Mesodermal cell (in vitro differentiated cells): ENCODE results near the gene IFT22.
"Not testable (repeated sequence)": the region's sequence is repeated elsewhere in the genome, so short reads cannot be mapped to it uniquely, and the experiment has no call there.

Experiments used
- H3K27ac ChIP-seq: 2 replicates; pipeline ENCODE4 v1.7.0; 2013; ENCODE audit warnings: mild to moderate bottlenecking, low read depth, low read length, moderate library complexity; ENCODE audit not compliant: severe bottlenecking
- H3K36me3 ChIP-seq: 2 replicates; pipeline ENCODE4 v1.7.1; 2013; ENCODE audit warnings: mild to moderate bottlenecking, low read length, moderate library complexity; ENCODE audit not compliant: control insufficient read depth, insufficient read depth
- H3K4me1 ChIP-seq: one replicate; pipeline ENCODE4 v1.7.1; 2013; ENCODE audit warnings: mild to moderate bottlenecking, low read length; ENCODE audit not compliant: insufficient read depth, control insufficient read depth, poor library complexity, severe bottlenecking
- H3K4me3 ChIP-seq: 2 replicates; pipeline ENCODE4 v1.7.0; 2013; ENCODE audit warnings: low read length, control low read depth, mild to moderate bottlenecking; ENCODE audit not compliant: insufficient read depth, poor library complexity, severe bottlenecking; ENCODE audit errors: extremely low read depth
- H3K9me3 ChIP-seq: 2 replicates; pipeline ENCODE4 v1.7.1; 2013; ENCODE audit warnings: mild to moderate bottlenecking, low read length, moderate library complexity; ENCODE audit not compliant: control insufficient read depth
- WGBS, 2 experiments: methylation state at CpG; one replicate each; pipeline ENCODE4 v1.1.5; 2013; ENCODE audit warnings: missing lambda C conversion rate in 2 of 2; ENCODE audit not compliant: insufficient coverage in 2 of 2; 5-methylcytosine and 5-hydroxymethylcytosine counted together

The IFT22 gene

DNA sequence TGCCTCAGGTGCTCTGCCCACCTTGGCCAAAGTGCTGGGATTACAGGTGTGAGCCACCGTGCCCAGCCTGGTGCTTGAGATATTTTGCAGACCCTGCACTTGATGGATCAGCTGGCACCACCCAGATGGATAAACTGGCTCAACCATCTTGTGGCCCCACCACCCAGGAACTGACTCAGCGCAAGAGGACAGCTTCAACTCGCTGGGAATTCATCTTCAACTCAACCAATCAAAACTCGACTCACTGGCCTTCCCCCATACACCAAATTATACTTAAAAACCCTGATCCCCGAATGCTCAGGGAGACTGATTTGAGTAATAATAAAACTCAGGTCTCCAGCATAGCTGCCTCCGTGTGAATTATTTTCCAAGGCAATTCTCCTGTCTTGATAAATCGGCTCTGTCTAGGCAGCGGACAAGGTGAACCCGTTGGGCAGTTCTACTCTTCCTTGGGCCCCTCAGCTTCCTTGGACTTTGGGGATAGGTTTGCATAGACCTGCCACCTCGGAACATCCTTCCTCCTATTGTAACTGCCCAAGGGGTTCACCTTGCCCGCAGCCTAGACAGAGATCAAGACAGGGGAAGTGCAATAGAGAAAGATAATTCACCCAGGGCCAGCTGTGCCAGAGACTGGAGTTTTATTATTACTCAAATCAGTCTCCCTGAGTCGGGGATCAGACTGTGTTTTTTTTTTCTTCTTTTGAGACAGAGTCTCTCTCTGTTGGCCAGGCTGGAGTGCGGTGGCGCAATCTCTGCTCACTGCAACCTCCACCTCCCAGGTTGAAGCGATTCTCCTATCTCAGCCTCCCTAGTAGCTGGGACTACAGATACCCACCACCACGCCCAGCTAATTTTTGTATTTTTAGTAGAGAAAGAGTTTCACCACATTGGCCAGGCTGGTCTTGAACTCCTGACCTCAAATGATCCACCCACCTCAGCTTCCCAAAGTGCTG lies 28.3 kb downstream of the IFT22 start:
- not testable (repeated sequence) for H3K9me3 ChIP-seq, H3K4me1 ChIP-seq, H3K4me3 ChIP-seq, H3K27ac ChIP-seq, H3K36me3 ChIP-seq
- 60 to 65% methylated on average over 10 to 11 of the region's 16 CpGs for WGBS, 2 experiments

DNA sequence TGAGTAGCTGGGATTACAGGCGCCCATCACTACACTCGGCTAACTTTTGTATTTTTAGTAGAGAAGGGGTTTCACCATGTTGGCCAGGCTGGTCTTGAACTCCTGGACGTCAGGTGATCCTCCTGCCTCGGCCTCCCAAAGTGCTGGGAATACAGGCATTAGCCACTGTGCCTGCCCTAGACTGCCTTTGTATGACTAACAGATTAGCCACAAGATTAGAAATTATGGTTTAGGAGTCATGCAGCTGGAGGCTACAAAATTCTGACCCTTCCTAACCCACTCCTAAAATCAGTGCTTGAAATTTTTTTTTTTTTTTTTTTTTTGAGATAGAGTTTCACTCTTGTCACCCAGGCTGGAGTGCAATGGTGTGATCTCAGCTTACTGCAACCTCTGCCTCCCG lies 29.0 kb downstream of the IFT22 start:
- H3K27ac ChIP-seq, H3K9me3 ChIP-seq, H3K4me3 ChIP-seq, H3K36me3 ChIP-seq, H3K4me1 ChIP-seq: not testable (repeated sequence)
- 77 to 92% methylated on average over 2 to 5 of the region's 5 CpGs for WGBS, 2 experiments

DNA sequence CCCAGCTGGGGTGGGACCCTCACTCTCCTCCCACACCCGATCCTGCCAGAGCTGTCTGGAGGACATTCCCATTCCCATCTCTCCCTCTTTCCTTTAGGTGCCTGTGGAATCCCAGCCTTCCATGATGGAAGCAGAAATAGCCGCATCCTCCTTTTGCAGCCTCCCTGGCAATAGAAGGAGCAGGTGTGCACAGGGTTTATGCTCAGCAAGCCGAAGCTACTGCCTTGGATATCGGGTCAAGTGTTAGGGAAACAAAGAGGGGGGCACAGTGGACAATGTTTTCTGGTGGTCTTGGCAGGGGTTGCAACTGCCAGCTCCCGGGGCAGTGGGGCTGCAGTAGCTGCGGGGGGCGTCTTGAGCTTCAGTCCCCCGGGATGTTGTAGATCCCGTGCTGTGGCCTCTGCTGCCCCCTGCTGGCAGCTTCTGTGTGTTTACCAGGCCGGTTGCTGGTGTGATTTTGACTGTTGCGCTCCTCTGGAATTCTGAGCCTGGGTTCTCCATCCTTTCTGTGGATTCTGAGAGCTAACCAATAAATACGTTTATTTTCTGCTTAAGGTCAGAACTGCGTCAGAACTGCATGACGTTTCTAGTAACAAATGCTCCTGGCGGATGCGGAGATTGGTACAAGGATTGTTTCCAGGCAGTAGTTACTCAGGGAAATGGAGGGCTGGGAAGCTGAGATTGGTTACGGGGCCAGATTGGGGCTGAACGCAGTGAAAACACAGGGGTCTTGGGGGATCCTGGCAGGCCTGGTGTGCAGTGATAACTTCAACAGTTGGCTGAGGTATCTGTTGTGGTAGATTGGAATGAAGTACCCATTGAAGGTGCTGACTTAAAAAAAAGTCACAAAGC lies 31.2 kb downstream of the IFT22 start:
- H3K27ac ChIP-seq, H3K36me3 ChIP-seq, H3K4me1 ChIP-seq, H3K4me3 ChIP-seq, H3K9me3 ChIP-seq: not testable (repeated sequence)
- 51% methylated on average over 11 to 12 of the region's 18 CpGs for WGBS, 2 experiments

DNA sequence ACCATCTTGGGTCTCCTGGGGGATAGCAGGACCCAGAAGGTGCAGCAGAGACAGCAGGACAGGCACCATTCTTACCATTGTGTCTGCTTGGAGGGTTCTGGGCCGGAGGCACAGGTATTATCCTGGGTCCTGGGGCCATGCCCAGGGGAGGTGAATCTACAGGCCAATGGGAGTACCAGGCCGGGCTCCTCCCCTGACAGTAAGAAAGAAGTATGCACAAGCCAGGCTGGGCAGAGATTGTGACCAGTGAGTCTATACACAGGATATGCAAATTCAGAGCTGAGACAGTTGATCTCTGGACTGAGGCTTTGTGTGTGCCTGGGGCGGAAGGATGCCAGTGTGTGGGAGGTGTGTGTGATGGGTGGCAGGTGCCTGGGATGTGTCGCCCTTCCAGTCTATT lies 31.9 kb downstream of the IFT22 start:
- not testable (repeated sequence) for H3K9me3 ChIP-seq, H3K4me1 ChIP-seq, H3K4me3 ChIP-seq, H3K27ac ChIP-seq, H3K36me3 ChIP-seq
- 67% methylated on average over 3 of the region's 4 CpGs; no CpG with 5 or more reads in 1 of the 2 experiments for WGBS, 2 experiments

DNA sequence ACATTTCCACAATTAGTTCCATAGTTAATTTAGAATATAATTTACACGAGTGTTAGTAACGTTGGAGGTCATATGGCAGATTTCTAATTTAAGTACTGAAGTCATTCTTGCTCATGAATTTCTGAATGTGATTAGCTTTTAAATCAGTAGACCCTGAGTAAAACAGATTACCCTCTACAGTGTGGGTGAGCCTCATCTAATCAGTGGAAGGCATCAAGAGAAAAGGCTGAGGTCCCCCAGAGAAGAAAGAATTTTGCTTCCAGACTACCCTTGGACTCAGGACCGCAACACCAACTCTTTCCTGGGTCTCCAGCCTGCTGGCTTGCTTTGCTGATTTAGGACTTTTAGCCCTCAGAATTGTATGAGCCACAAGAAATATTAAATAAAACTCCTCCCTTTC lies 33.2 kb downstream of the IFT22 start:
- H3K9me3 ChIP-seq, result no peaks in the 10 kb centered on the region
- no peak overlapping the region for H3K4me3 ChIP-seq
- H3K27ac ChIP-seq, result no peak overlapping the region
- 83% methylated on average over 1 of the region's 3 CpGs; no CpG with 5 or more reads in 1 of the 2 experiments for WGBS, 2 experiments
- no peaks in the 10 kb centered on the region for H3K36me3 ChIP-seq
- H3K4me1 ChIP-seq, result no peaks in the 10 kb centered on the region

DNA sequence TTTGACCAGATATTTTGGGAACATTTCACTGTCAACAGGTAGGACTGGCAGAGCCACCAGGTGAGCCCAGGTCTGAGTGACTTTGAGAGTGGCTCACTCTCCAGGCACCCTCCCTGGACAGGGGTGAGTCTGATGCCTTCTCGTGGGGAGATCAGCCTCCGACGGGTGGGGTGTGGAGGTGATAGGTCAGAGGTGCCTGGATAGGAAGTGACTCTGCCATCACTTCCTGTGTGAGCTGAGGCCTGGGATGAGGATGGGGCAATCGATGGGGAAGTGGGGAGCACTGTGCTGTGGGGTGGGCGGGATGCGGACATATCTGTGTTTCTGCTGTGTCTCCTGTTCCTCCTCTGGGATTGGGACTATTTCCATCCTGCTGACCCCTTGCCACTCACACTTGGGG lies 34.6 kb downstream of the IFT22 start:
- no peaks in the 10 kb centered on the region for H3K4me1 ChIP-seq
- WGBS, 2 experiments, result 94% methylated on average over 5 to 6 of the region's 6 CpGs
- no peak overlapping the region for H3K4me3 ChIP-seq
- no peaks in the 10 kb centered on the region for H3K9me3 ChIP-seq
- no peak overlapping the region for H3K27ac ChIP-seq
- no peaks in the 10 kb centered on the region for H3K36me3 ChIP-seq

DNA sequence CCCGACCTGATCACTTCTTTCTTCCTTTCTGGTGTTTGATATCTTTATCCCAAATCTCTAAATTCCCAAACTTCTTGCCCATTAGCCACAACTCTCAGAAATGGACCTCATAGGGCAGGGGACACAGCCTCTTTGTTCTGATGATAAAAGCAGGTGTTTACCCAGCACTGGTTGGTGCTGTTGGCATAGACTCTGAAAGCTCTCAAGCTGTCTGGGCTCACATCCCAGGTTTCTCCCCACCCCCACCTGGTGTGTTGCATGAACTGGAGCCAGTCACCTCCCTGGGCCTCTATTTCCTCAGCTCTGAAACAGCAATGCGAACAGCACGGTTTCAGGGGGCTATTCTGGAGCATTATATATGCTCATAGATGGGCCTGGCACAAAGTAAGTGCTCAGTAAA lies 35.7 kb downstream of the IFT22 start:
- H3K27ac ChIP-seq, H3K4me1 ChIP-seq, H3K9me3 ChIP-seq, H3K4me3 ChIP-seq, H3K36me3 ChIP-seq: not testable (repeated sequence)
- 88 to 95% methylated on average over 3 of the region's 3 CpGs for WGBS, 2 experiments

DNA sequence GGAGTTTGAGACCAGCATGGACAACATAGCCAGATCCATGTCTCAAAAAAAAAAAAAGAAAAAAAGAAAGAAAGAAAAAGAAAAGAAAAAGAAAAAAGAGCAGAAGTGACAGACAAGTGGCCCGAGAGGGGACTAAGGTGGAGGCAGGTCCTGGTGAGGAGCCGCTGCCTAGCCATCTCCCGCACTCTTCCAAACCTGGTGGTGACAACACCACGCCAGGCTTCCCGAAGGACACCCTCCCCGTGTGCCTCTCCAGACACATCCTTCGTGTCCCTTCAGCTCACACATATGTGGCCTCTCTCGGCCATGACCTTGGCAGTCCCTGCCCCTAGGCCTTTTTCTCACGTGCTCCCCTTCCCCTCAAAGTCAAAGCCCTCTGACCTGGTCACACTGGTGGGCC lies 36.4 kb downstream of the IFT22 start:
- no peaks in the 10 kb centered on the region for H3K9me3 ChIP-seq
- H3K4me1 ChIP-seq, result no peaks in the 10 kb centered on the region
- 90 to 91% methylated on average over 7 to 8 of the region's 9 CpGs for WGBS, 2 experiments
- H3K36me3 ChIP-seq, result no peaks in the 10 kb centered on the region
- H3K4me3 ChIP-seq, result no peak overlapping the region
- H3K27ac ChIP-seq, result no peak overlapping the region

DNA sequence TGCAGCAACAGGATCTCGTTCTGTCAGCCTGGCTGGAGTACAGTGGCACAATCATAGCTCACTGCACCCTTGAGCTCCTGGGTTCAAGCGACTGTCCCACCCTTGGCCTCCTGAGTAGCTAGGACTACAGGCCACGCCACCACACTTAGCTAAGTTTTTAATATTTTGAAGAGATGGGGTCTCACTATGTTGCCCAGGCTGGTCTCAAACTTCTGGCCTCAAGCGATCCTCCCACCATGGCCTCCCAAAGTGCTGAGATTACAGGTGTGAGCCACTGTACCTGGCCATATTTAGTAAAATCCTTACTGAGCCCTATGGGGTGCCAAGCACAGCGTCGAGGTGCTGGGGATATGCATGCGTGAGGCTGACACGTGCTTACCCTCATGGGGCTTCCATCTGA lies 40.7 kb downstream of the IFT22 start:
- not testable (repeated sequence) for H3K36me3 ChIP-seq, H3K9me3 ChIP-seq, H3K4me1 ChIP-seq, H3K27ac ChIP-seq, H3K4me3 ChIP-seq
- WGBS, 2 experiments, result 87 to 97% methylated on average over 6 to 7 of the region's 8 CpGs

DNA sequence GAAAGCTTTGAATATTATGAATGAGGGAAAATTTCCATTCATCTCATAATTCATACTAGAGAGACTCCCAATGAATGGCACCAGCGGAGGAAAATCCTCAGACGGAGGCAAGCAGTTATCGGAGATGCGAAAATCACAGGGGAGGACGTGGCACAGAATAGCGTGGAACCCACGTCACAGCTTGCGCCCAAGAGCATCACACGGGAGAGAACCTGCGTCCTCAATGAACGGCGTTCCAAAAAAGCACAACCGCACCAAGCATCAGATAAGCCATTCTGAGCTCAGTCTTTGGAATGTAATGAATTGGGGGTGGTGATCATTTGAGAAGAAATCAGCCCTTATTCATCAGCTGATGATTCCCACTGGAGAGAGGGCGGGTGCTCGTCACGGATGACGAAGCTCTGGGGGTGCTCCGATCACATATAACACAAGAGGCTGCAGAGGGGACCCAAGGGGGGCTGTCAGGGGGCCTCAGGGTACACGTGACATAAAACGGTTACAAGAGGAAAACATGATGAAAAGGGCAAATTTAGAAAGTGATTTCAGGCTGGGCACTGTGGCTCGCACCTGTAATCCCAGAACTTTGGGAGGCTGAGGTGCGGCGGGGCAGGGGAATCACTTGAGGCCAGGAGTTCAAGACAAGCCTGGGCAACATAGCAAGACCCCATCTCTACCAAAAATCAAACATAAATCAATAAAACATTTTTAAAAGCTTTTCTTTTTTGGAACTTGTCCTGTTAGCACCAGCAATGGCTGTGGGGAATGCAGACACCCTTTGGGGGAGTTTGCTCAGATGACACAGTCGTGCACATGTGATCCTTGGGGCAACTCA lies 42.9 kb downstream of the IFT22 start:
- no peaks in the 10 kb centered on the region for H3K4me1 ChIP-seq
- no peaks in the 10 kb centered on the region for H3K36me3 ChIP-seq
- no peak overlapping the region for H3K4me3 ChIP-seq
- no peak overlapping the region for H3K27ac ChIP-seq
- no peaks in the 10 kb centered on the region for H3K9me3 ChIP-seq
- WGBS, 2 experiments, result 94 to 96% methylated on average over 19 to 24 of the region's 24 CpGs
